ENCODE measurements around the gene POLR1A.

Gene POLR1A

DNA sequence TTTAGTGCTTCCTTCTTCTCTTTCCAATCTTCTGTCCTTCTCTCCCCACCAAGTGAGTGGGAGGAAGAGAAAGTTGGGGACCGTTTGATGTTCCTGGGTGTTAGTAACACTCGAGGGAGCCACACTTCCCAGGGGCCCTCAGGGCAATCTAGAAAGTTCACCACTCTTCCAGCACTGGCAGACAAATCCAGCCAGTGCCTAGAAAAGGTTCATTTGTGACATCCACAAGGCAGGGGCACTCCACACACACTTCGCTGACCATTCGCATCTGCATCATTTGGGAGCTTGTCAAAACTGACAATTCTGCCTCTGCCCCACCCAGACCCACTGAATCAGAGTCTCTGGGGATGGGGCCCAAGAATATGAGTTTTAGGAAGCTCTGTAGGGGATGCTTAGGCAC lies 130.1 kb downstream of the POLR1A start:
- TF ChIP-seq, protein P1, sequence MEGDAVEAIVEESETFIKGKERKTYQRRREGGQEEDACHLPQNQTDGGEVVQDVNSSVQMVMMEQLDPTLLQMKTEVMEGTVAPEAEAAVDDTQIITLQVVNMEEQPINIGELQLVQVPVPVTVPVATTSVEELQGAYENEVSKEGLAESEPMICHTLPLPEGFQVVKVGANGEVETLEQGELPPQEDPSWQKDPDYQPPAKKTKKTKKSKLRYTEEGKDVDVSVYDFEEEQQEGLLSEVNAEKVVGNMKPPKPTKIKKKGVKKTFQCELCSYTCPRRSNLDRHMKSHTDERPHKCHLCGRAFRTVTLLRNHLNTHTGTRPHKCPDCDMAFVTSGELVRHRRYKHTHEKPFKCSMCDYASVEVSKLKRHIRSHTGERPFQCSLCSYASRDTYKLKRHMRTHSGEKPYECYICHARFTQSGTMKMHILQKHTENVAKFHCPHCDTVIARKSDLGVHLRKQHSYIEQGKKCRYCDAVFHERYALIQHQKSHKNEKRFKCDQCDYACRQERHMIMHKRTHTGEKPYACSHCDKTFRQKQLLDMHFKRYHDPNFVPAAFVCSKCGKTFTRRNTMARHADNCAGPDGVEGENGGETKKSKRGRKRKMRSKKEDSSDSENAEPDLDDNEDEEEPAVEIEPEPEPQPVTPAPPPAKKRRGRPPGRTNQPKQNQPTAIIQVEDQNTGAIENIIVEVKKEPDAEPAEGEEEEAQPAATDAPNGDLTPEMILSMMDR (IDR thresholded peaks at IDR 0.05; ENCODE audit: low read depth, low read length), result no peak
- DNase-seq (ENCODE audit: extremely low read depth, low read depth), result no peak

DNA sequence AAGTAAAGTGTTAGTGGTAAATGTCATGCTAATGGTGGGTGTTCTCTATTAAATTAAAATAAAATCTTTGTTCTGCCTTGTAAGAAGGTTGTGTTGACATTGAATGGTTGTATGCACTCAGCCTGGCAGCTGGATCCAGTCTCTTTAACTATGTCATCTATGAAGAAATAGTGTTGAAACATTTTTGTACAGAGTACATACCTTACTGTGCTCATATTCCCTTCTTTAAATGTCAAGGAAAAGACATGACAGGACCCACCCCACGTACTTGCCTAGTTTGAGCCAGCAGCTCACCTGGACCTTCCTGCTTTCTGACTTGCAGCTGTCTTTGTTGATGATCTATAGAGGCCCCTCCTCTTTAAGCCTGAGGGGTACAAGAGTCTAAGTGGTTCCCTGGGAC lies 131.3 kb downstream of the POLR1A start:
- DNase-seq (ENCODE audit: extremely low read depth, low read depth), result no peak
- TF ChIP-seq, protein P1 (IDR thresholded peaks at IDR 0.05; ENCODE audit: low read depth, low read length), result no peak

DNA sequence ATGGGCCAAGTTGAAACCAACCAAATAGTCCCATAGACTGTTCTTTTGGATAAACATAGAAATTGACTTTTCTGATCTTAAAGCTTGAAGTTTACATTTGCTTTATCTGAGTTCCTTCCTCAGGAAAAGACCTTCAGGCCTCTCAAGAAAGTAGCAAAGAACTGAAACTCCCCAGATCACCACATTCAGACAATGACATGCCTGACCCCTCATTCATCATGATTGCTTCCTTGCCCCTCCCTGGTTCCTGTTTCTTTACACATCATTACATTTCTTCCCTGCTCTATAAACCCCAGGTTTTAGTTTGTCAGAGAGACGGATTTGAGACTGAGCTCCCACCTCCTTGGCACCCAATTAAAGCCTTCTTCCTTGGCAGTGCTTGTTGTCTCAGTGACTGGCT lies 133.3 kb downstream of the POLR1A start:
- no peak for DNase-seq (ENCODE audit: extremely low read depth, low read depth)
- TF ChIP-seq, protein P1 (IDR thresholded peaks at IDR 0.05; ENCODE audit: low read depth, low read length), result no peak

DNA sequence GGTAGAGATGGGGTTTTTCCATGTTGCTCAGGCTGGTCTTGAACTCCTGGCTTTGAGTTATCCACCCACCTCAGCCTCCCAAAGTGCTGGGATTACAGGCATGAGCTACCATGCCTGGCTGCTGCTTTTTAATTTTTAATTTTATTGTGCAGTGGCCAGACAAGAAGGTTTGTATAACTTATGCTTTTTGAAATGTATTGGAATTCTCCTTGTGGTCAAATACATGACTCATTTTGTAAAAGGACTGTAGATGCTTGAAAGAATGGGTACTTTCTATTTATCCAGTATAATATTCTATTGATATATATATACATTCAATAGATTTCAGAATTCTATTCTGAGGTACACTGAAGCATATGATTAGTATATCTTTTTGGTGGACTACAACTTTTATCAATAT lies 134.3 kb downstream of the POLR1A start:
- TF ChIP-seq, protein P1 (IDR thresholded peaks at IDR 0.05; ENCODE audit: low read depth, low read length), result no peak
- DNase-seq (ENCODE audit: extremely low read depth, low read depth), result no peak

All from AG09319 (cell line).